ENCODE measurements around the gene NSG2.
"Not testable (repeated sequence)": the region's sequence is repeated elsewhere in the genome, so short reads cannot be mapped to it uniquely, and the experiment has no call there.

NSG2 gene

GRCh38 chr5:174101195-174101730 is 55.8 kb downstream of the NSG2 start:
- TF ChIP-seq GATA1 (IDR thresholded peaks at IDR 0.05; ENCODE audit: low read depth, low read length) = no peak
- no peak for TF ChIP-seq POLR2A (IDR thresholded peaks at IDR 0.05; ENCODE audit: low read length)

DNA sequence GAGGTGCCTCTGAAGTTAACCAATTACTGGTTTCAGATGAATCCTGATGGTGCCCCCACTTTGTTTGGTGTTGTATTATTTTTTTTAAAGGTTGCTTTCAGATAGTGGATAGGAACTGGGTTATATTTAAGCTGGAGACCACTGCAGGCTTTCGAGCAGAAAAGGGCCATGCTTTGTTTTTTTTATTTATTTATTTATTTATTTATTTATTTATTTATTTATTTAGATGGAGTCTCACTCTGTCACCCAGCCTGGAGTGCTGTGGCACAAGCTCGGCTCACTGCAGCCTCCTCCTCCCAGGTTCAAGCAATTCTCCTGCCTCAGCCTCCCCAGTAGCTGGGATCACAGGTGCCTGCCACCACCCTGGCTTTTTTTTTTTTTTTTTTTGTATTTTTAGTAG is 57.1 kb downstream of the NSG2 start:
- DNase-seq = not testable (repeated sequence)

More at GRCh38 chr5:174101195-174101730, 55.8 kb downstream of the NSG2 start:
- no peak for DNase-seq

GRCh38 chr5:174106997-174107655 is 61.6 kb downstream of the NSG2 start:
- DNase-seq = no peak
- TF ChIP-seq GATA1 (IDR thresholded peaks at IDR 0.05; ENCODE audit: low read depth, low read length) (no peak), POLR2A (IDR thresholded peaks at IDR 0.05; ENCODE audit: low read length) (no peak)

DNA sequence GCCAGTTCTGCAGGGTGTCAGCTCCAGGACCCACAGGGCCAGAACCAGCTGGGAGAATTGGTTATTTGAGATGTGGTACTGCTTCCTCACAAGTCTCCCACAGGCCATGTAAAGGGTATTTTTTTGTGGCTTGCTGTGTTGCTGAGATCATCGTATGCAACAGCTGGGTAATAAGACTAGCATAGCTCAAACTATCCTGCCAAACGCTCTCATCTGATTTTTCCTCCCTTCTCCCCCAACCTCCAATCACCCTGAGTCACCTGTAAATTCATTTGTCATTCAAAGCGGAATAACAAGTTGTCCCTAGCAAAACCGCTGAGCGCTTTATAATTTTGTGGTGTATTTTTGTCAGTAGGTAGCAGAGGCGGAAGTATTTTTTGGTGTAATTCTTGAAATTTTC is 63.2 kb downstream of the NSG2 start:
- TF ChIP-seq GATA1 (IDR thresholded peaks at IDR 0.05; ENCODE audit: low read depth, low read length) (no peak), POLR2A (IDR thresholded peaks at IDR 0.05; ENCODE audit: low read length) (no peak)

DNA sequence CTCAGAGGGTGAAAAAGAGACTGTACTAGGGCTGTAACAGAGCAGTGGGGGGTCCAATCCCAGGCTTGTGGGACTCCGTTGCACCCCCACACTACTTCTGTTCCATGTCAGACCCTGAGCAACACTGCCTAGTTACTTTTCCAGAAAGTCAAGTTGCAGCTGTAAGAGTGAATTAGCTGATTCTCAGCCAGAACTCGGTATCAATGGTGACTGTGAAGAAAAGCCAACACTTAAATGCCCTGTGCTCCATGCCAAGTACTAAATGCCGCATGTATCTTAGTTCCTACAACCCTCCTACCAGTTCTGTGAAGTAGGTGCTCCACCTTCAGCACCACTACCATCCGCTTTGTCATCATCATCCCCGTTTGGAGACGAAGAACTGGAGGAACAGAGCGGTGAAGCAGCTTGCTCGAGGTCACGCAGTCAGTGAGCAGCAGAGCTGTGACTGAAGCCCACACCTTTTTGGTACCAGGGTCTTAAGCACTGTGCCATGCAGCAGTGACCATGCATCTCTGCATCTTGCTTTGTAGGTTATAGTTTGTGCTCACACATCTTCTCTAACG is 64.3 kb downstream of the NSG2 start:
- DNase-seq = no peak
- no peak for TF ChIP-seq POLR2A (IDR thresholded peaks at IDR 0.05; ENCODE audit: low read length)
- TF ChIP-seq GATA1 (IDR thresholded peaks at IDR 0.05; ENCODE audit: low read depth, low read length) = no peak

More for the DNA sequence above, 63.2 kb downstream of the NSG2 start:
- DNase-seq = no peak

DNA sequence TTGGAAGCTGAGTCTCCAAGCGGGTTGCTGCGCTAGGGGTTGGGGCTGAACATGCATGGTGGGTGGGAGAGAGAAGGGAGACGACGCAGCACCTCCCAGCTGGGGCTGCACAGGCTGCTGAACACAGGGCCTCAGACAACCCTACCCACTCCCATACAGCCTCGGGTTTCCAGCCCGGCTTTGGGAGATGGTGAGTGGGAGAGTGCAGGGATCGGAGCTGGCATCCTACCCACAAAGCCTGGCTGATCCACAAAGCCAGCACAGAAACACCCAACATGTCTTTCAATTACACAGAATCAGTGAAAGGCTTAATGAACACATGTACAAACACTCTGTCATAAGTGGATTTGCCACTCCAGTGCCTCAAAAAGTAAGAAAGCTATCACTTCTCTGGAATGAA is 64.8 kb downstream of the NSG2 start:
- no peak for DNase-seq
- TF ChIP-seq POLR2A (IDR thresholded peaks at IDR 0.05; ENCODE audit: low read length) = no peak
- no peak for TF ChIP-seq GATA1 (IDR thresholded peaks at IDR 0.05; ENCODE audit: low read depth, low read length)

GRCh38 chr5:174111287-174111973 is 65.9 kb downstream of the NSG2 start:
- no peak for DNase-seq
- TF ChIP-seq GATA1 (IDR thresholded peaks at IDR 0.05; ENCODE audit: low read depth, low read length) (no peak), POLR2A (IDR thresholded peaks at IDR 0.05; ENCODE audit: low read length) (no peak)

GRCh38 chr5:174115226-174115625 is 69.7 kb downstream of the NSG2 start:
- DNase-seq = no peak
- TF ChIP-seq POLR2A (IDR thresholded peaks at IDR 0.05; ENCODE audit: low read length) = no peak
- no peak for TF ChIP-seq GATA1 (IDR thresholded peaks at IDR 0.05; ENCODE audit: low read depth, low read length)

DNA sequence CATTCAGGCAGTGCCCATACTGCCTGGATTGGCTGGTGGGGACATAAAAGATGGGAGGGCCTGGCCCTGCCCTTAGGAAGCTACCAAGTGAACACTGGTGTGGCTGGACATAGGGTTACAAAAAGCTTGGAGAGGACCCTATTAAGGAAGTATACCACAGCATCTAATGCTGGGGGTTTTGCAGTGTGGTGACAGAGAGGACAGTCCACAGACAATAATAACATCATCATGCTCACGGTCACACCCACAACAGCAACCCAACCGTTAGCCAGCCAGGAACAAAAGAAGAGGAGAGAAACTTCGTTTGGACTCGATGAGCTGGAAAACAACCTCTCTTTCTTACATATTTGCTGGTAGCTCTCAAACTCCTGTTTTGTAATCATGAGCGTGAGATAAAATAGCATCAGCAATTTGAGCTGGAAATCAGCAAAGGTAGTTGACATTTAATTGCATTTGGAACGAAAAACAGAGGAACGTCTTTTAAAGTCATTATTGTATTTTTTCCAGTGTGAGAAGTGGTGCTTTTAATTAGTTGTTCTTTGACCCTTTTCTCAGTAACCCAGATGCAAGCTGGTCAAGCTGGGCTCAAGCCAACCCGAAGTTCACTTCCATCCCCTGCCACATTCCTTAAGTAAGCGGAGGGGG is 73.4 kb downstream of the NSG2 start:
- TF ChIP-seq POLR2A (IDR thresholded peaks at IDR 0.05; ENCODE audit: low read length) (no peak), GATA1 (IDR thresholded peaks at IDR 0.05; ENCODE audit: low read depth, low read length) (no peak)
- no peak for DNase-seq

- no peak for DNase-seq
- no peak for TF ChIP-seq GATA1 (IDR thresholded peaks at IDR 0.05; ENCODE audit: low read depth, low read length)
- TF ChIP-seq POLR2A (IDR thresholded peaks at IDR 0.05; ENCODE audit: low read length) = no peak
Observed at GRCh38 chr5:174119468-174119881, 74.0 kb downstream of the NSG2 start.

DNA sequence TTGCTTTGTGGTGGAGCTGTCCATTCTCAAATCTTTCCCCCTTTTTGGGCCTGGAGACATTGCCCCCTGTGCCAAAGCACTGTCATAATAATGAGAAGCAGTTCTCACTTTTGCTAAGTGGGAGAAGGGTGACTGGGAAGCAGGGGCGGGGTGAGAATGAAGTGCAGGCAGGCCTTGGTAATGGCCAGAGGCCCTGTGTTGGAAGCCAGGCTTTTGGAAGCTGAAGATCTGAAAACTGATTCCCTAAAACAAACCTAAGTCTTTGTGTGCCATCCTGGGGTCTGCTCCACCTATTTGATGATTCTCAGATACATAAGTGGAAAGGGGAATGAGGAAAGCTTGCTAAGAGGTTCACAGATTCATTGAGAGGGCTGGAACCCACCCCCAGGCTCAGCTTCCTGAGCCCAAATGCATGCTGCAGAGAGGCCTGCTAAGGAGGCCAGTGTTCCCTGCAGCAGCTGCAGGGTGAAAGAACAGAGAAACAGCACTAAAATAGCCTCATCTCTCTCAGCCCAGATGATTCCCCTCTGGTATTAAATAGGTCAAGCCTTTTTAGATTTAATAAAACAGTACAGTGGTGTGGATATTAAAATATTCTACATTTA is 75.0 kb downstream of the NSG2 start:
- TF ChIP-seq POLR2A (IDR thresholded peaks at IDR 0.05; ENCODE audit: low read length) (no peak), GATA1 (IDR thresholded peaks at IDR 0.05; ENCODE audit: low read depth, low read length) (no peak)
- no peak for DNase-seq

- DNase-seq = no peak
- TF ChIP-seq POLR2A (IDR thresholded peaks at IDR 0.05; ENCODE audit: low read length) = no peak
- no peak for TF ChIP-seq GATA1 (IDR thresholded peaks at IDR 0.05; ENCODE audit: low read depth, low read length)
Observed at GRCh38 chr5:174134545-174134944, 89.0 kb downstream of the NSG2 start.

DNA sequence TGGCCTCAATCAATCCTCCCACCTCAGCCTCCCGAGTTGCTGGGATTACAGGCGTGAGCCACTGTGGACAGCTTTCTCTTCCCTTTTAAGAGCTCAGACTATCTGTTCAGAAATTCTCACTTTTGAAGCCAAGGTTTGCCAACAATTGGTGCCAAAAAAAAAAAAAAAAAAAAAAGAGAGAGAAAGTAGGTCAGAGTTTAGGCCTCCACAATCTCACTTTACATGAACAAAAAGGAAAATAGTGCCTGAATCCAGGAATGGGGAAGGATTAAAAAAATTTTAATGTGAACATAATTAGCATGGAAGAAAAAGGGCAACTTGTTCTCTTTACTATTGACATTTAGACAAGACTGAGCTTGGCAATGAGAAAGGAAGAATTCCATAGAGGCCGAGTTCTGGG is 94.1 kb downstream of the NSG2 start:
- TF ChIP-seq POLR2A (IDR thresholded peaks at IDR 0.05; ENCODE audit: low read length) (no peak), GATA1 (IDR thresholded peaks at IDR 0.05; ENCODE audit: low read depth, low read length) (no peak)

More for the DNA sequence above, 94.1 kb downstream of the NSG2 start:
- DNase-seq = no peak

Data from erythroblast (primary cell).